ENCODE measurements around the gene FGF5.
"Not testable (repeated sequence)": the region's sequence is repeated elsewhere in the genome, so short reads cannot be mapped to it uniquely, and the experiment has no call there.

The FGF5 gene

GRCh38 chr4:80279751-80280150 is 13.3 kb downstream of the FGF5 start (continued):
- TF ChIP-seq ZSCAN30 (tag by site-specific recombination; IDR thresholded peaks at IDR 0.05) (no peak), OSR2 (tag by site-specific recombination; IDR thresholded peaks at IDR 0.05) (no peak)

DNA sequence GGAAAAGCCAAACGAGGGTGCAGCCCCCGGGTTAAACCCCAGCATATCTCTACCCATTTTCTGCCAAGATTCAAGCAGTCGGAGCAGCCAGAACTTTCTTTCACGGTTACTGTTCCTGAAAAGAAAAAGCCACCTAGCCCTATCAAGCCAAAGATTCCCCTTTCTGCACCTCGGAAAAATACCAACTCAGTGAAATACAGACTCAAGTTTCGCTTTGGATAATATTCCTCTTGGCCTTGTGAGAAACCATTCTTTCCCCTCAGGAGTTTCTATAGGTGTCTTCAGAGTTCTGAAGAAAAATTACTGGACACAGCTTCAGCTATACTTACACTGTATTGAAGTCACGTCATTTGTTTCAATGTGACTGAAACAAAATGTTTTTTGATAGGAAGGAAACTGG is 20.0 kb downstream of the FGF5 start:
- ChIA-PET CTCF (interaction anchor here (1.0 kb wide), 1 partner anchor 50 kb away, joined by 3 read pairs; no protein-coding TSS in a partner anchor), POLR2A (no interaction called here)
- Histone ChIP-seq H3K4me3 (ENCODE audit: low read depth, low read length) (no peak overlapping the region), H3K4me1 (ENCODE audit: control insufficient read depth, insufficient read depth, low read length) (no peaks in the 10 kb centered on the region), H3K36me3 (ENCODE audit: control insufficient read depth in 2 of 2, insufficient read depth in 1 of 2, low read length in 2 of 2) (no peaks in the 10 kb centered on the region), H3K9me3 (ENCODE audit: control insufficient read depth, insufficient read depth, low read depth, low read length) (no peaks in the 10 kb centered on the region), H3K27ac (ENCODE audit: extremely low read depth, low read depth, low read length) (no peak overlapping the region)
- no peak for TF ChIP-seq ZNF26 (tag by site-specific recombination; IDR thresholded peaks at IDR 0.05)
- TF ChIP-seq ZNF175 (tag by site-specific recombination; IDR thresholded peaks at IDR 0.05), result no peak
- no peak for TF ChIP-seq ZNF600 (tag by site-specific recombination; IDR thresholded peaks at IDR 0.05)
- no peak for TF ChIP-seq KLF16 (tag by site-specific recombination; IDR thresholded peaks at IDR 0.05)
- no peak for TF ChIP-seq KLF1 (tag by site-specific recombination; IDR thresholded peaks at IDR 0.05)
- TF ChIP-seq GLI4 (tag by site-specific recombination; IDR thresholded peaks at IDR 0.05), result no peak
- no peak for TF ChIP-seq ZNF521 (tag by site-specific recombination; IDR thresholded peaks at IDR 0.05)
- TF ChIP-seq ZNF585B (tag by site-specific recombination; IDR thresholded peaks at IDR 0.05), result no peak
- TF ChIP-seq, protein P1, sequence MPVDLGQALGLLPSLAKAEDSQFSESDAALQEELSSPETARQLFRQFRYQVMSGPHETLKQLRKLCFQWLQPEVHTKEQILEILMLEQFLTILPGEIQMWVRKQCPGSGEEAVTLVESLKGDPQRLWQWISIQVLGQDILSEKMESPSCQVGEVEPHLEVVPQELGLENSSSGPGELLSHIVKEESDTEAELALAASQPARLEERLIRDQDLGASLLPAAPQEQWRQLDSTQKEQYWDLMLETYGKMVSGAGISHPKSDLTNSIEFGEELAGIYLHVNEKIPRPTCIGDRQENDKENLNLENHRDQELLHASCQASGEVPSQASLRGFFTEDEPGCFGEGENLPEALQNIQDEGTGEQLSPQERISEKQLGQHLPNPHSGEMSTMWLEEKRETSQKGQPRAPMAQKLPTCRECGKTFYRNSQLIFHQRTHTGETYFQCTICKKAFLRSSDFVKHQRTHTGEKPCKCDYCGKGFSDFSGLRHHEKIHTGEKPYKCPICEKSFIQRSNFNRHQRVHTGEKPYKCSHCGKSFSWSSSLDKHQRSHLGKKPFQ (tag by site-specific recombination; IDR thresholded peaks at IDR 0.05), result no peak
- no peak for TF ChIP-seq ZNF146 (tag by site-specific recombination; IDR thresholded peaks at IDR 0.05)
- no peak for TF ChIP-seq ZBTB8A (tag by site-specific recombination; IDR thresholded peaks at IDR 0.05)

DNA sequence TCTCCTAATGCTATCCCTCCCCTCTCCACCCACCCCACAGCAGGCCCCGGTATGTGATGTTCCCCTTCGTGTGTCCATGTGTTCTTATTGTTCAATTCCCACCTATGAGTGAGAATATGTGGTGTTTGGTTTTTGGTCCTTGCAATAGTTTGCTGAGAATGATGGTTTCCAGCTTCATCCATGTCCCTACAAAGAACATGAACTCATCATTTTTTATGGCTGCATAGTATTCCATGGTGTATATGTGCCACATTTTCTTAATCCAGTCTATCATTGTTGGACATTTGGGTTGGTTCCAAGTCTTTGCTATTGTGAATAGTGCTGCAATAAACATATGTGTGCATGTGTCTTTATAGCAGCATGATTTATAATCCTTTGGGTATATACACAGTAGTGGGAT is 24.2 kb downstream of the FGF5 start:
- H3K9me3 ChIP-seq (ENCODE audit: control insufficient read depth, insufficient read depth, low read depth, low read length); CTCF ChIA-PET; H3K4me1 ChIP-seq (ENCODE audit: control insufficient read depth, insufficient read depth, low read length); H3K27ac ChIP-seq (ENCODE audit: extremely low read depth, low read depth, low read length); H3K4me3 ChIP-seq (ENCODE audit: low read depth, low read length); POLR2A ChIA-PET; H3K36me3 ChIP-seq (ENCODE audit: control insufficient read depth in 2 of 2, insufficient read depth in 1 of 2, low read length in 2 of 2): not testable (repeated sequence)
- TF ChIP-seq ZNF146 (tag by site-specific recombination; IDR thresholded peaks at IDR 0.05) (peak; percentile 91), ZNF580 (tag by site-specific recombination; IDR thresholded peaks at IDR 0.05) (peak; percentile 25; the same call in 1 of the 2 replicates)

- ChIA-PET CTCF (no interaction called here), POLR2A (no interaction called here)
- no peak overlapping the region for H3K4me3 ChIP-seq (ENCODE audit: low read depth, low read length)
- no peaks in the 10 kb centered on the region for H3K36me3 ChIP-seq (ENCODE audit: control insufficient read depth in 2 of 2, insufficient read depth in 1 of 2, low read length in 2 of 2)
- no peaks in the 10 kb centered on the region for H3K9me3 ChIP-seq (ENCODE audit: control insufficient read depth, insufficient read depth, low read depth, low read length)
- H3K4me1 ChIP-seq (ENCODE audit: control insufficient read depth, insufficient read depth, low read length), result no peaks in the 10 kb centered on the region
- H3K27ac ChIP-seq (ENCODE audit: extremely low read depth, low read depth, low read length), result no peak overlapping the region
- TF ChIP-seq ZNF211 (tag by site-specific recombination; IDR thresholded peaks at IDR 0.05; ENCODE audit: low read depth) (no peak), ZNF776 (tag by site-specific recombination; IDR thresholded peaks at IDR 0.05; ENCODE audit: borderline replicate concordance) (no peak), ZNF132 (tag by site-specific recombination; IDR thresholded peaks at IDR 0.05; ENCODE audit: borderline replicate concordance) (no peak), ZNF175 (tag by site-specific recombination; IDR thresholded peaks at IDR 0.05) (no peak), WT1 (tag by site-specific recombination; IDR thresholded peaks at IDR 0.05) (no peak), ZNF140 (tag by site-specific recombination; IDR thresholded peaks at IDR 0.05) (no peak), ZNF248 (tag by site-specific recombination; IDR thresholded peaks at IDR 0.05) (no peak), IKZF3 (tag by site-specific recombination; IDR thresholded peaks at IDR 0.05) (no peak), ZNF324 (tag by site-specific recombination; IDR thresholded peaks at IDR 0.05) (no peak), ZNF202 (tag by site-specific recombination; IDR thresholded peaks at IDR 0.05; ENCODE audit: borderline replicate concordance) (no peak), EGR2 (tag by site-specific recombination; IDR thresholded peaks at IDR 0.05; ENCODE audit: low read depth) (no peak), KLF9 (tag by site-specific recombination; IDR thresholded peaks at IDR 0.05; ENCODE audit: low read depth) (no peak)
- TF ChIP-seq, protein P2, sequence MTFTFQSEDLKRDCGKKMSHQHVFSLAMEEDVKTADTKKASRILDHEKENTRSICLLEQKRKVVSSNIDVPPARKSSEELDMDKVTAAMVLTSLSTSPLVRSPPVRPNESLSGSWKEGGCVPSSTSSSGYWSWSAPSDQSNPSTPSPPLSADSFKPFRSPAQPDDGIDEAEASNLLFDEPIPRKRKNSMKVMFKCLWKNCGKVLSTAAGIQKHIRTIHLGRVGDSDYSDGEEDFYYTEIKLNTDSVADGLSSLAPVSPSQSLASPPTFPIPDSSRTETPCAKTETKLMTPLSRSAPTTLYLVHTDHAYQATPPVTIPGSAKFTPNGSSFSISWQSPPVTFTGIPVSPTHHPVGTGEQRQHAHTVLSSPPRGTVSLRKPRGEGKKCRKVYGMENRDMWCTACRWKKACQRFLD (tag by site-specific recombination; IDR thresholded peaks at IDR 0.05), result no peak
- TF ChIP-seq, protein P3, sequence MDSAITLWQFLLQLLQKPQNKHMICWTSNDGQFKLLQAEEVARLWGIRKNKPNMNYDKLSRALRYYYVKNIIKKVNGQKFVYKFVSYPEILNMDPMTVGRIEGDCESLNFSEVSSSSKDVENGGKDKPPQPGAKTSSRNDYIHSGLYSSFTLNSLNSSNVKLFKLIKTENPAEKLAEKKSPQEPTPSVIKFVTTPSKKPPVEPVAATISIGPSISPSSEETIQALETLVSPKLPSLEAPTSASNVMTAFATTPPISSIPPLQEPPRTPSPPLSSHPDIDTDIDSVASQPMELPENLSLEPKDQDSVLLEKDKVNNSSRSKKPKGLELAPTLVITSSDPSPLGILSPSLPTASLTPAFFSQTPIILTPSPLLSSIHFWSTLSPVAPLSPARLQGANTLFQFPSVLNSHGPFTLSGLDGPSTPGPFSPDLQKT (IDR thresholded peaks at IDR 0.05; ENCODE audit: borderline replicate concordance, low read depth, low read length), result no peak
These were observed 27.7 kb downstream of the FGF5 start for GRCh38 chr4:80294206-80294605.
